ENCODE measurements around the gene RPS5. TPM values are rescaled to one million over a fixed set of nuclear protein-coding genes. Genes with fewer than 3 reads are reported as not detected.

Gene RPS5
- total RNA-seq, 1 experiment from 2014 or later = 1,982 TPM

GRCh38 chr19:58401840-58402421 is 14.9 kb downstream of the RPS5 start:
- POLR2A ChIA-PET = interaction anchor here (0.7 kb wide), 1 partner anchor 152 kb away, joined by 4 read pairs; no protein-coding TSS in a partner anchor
- Histone ChIP-seq H3K4me3 (replicated peaks in 1 of 2; ENCODE audit: low read depth in 1 of 2, low read length in 2 of 2) (peak overlapping the region; percentile 68 to 83), H3K9me2 (ENCODE audit: insufficient read depth) (no peaks in the 10 kb centered on the region), H2AFZ (ENCODE audit: low read depth, low read length, poor library complexity, severe bottlenecking) (no peak overlapping the region), H3K27ac (ENCODE audit: low read depth, low read length) (peak overlapping the region; percentile 80), H4K20me1 (ENCODE audit: insufficient read depth) (no peaks in the 10 kb centered on the region), H3K4me2 (ENCODE audit: low read length) (peak overlapping the region; percentile 97), H3K9ac (ENCODE audit: low read length) (peak overlapping the region; percentile 86), H3K4me1 (ENCODE audit: control insufficient read depth in 1 of 2, insufficient read depth in 2 of 2, low read length in 2 of 2) (peaks cover 15 to 26% of the 10 kb centered on the region in 2 experiments), H3K36me3 (ENCODE audit: control insufficient read depth in 1 of 2, insufficient read depth in 2 of 2, low read length in 2 of 2) (no peaks in the 10 kb centered on the region), H3K27me3 (ENCODE audit: insufficient read depth, low read length) (no peaks in the 10 kb centered on the region), H3K79me2 (ENCODE audit: insufficient read depth, low read length) (peaks cover 15% of the 10 kb centered on the region), H3K9me3 (ENCODE audit: control insufficient read depth in 1 of 2, insufficient read depth in 1 of 2, low read depth in 1 of 2, low read length in 2 of 2) (no peaks in the 10 kb centered on the region)
- CTCF ChIA-PET = no interaction called here
- BruUV-seq (replicated peaks) = TSS peak; percentile 45
- DNase-seq (ENCODE audit: low read depth, low spot score) = no peak
- intact Hi-C loops (cut with micrococcal nuclease) = no loop called here
- TF ChIP-seq EZH2phosphoT487 (IDR thresholded peaks at IDR 0.05; ENCODE audit: borderline replicate concordance) (no peak), YY1 (IDR thresholded peaks at IDR 0.05; ENCODE audit: extremely low read depth, insufficient replicate concordance, low read depth, low read length) (no peak), REST (IDR thresholded peaks at IDR 0.05; ENCODE audit: low read depth) (no peak), CBX3 (IDR thresholded peaks at IDR 0.05; ENCODE audit: low read depth) (no peak), SIN3A (IDR thresholded peaks at IDR 0.05; ENCODE audit: low read depth) (no peak), SP1 (IDR thresholded peaks at IDR 0.05; ENCODE audit: low read depth) (no peak), ELF1 (IDR thresholded peaks at IDR 0.05; ENCODE audit: borderline replicate concordance, low read depth) (no peak), ATF3 (IDR thresholded peaks at IDR 0.05) (no peak), ZBTB33 (IDR thresholded peaks at IDR 0.05; ENCODE audit: extremely low read depth, insufficient replicate concordance, low read length) (no peak), ZNF274 (IDR thresholded peaks at IDR 0.05; ENCODE audit: low read depth, low read length) (no peak), EGR1 (IDR thresholded peaks at IDR 0.05; ENCODE audit: low read depth) (no peak), CTCF (IDR thresholded peaks at IDR 0.05 in 2 of 3, conservative IDR thresholded peaks at IDR 0.05 in 1 of 3; ENCODE audit: borderline replicate concordance in 1 of 3, insufficient read depth in 1 of 3, low read depth in 2 of 3, low read length in 2 of 3) (no peak), CEBPB (IDR thresholded peaks at IDR 0.05; ENCODE audit: low read depth) (no peak), RAD21 (IDR thresholded peaks at IDR 0.05; ENCODE audit: low read depth) (no peak), TCF7L2 (IDR thresholded peaks at IDR 0.05; ENCODE audit: borderline replicate concordance, extremely low read depth, insufficient read depth, insufficient read length) (no peak), FOSL1 (IDR thresholded peaks at IDR 0.05; ENCODE audit: low read depth) (no peak)
- TF ChIP-seq, protein P1, sequence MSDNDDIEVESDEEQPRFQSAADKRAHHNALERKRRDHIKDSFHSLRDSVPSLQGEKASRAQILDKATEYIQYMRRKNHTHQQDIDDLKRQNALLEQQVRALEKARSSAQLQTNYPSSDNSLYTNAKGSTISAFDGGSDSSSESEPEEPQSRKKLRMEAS (IDR thresholded peaks at IDR 0.05) = no peak
- RAD21 ChIA-PET (ENCODE audit: low non-redundant PET in 1 of 2, low total read pairs in 2 of 2, uncharacterized antibody in 2 of 2, unreplicated experiment in 2 of 2) = no interaction called here
- ATAC-seq = no peak
